ENCODE measurements around the gene TXNDC8.

The TXNDC8 gene

DNA sequence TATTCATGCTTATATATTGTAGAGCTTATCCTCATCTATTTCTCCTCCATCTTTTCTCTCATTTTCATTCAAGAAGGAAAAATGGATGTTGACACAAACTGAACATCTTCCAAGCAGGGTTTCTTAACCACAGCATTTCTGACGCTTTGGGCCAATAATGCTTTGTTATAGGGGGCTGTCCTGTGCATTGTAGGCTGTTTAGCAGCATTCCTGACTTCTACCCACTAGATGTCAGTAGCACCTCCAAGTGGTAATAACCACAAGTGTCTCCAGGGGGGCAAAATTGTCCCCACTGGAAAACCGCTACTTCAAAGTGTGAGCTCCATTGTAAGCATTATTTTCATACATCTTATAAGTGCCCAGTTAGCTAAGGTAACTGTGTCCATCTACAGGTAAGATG, 2.6 kb upstream of the TXNDC8 start:
- DNase-seq (ENCODE audit: low read depth in 2 of 2): peak; percentile 45 to 51
- TF ChIP-seq, protein P1, sequence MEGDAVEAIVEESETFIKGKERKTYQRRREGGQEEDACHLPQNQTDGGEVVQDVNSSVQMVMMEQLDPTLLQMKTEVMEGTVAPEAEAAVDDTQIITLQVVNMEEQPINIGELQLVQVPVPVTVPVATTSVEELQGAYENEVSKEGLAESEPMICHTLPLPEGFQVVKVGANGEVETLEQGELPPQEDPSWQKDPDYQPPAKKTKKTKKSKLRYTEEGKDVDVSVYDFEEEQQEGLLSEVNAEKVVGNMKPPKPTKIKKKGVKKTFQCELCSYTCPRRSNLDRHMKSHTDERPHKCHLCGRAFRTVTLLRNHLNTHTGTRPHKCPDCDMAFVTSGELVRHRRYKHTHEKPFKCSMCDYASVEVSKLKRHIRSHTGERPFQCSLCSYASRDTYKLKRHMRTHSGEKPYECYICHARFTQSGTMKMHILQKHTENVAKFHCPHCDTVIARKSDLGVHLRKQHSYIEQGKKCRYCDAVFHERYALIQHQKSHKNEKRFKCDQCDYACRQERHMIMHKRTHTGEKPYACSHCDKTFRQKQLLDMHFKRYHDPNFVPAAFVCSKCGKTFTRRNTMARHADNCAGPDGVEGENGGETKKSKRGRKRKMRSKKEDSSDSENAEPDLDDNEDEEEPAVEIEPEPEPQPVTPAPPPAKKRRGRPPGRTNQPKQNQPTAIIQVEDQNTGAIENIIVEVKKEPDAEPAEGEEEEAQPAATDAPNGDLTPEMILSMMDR (IDR thresholded peaks at IDR 0.05; ENCODE audit: low read depth, low read length): peak; percentile 62
- no peak overlapping the region for H3K4me3 ChIP-seq (replicated peaks in 1 of 2; ENCODE audit: low read depth in 2 of 2, low read length in 2 of 2)

DNA sequence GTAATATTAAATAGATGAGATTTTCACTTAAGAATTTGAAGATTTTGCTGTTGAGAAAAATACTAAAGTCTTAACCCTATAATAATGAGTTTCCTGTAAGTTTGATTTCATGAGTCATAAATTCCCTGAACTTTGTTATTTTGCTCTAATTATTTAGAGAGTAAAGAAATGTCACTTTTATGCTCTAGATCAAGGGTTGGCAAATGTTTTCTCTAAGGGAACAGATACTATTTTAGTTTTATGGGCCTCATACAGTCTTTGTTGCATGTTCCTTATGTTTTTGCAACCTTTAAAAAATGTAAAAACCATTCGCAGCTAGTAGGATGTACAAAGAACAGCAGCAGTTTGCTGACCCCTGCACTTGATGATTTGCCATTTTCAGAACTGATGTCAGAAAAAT, 480 bp upstream of the TXNDC8 start:
- H3K4me3 ChIP-seq (replicated peaks in 1 of 2; ENCODE audit: low read depth in 2 of 2, low read length in 2 of 2): no peak overlapping the region
- TF ChIP-seq, protein P1 (IDR thresholded peaks at IDR 0.05; ENCODE audit: low read depth, low read length): no peak
- peak in 1 of 2 donors; percentile 9 for DNase-seq (ENCODE audit: low read depth in 2 of 2)

DNA sequence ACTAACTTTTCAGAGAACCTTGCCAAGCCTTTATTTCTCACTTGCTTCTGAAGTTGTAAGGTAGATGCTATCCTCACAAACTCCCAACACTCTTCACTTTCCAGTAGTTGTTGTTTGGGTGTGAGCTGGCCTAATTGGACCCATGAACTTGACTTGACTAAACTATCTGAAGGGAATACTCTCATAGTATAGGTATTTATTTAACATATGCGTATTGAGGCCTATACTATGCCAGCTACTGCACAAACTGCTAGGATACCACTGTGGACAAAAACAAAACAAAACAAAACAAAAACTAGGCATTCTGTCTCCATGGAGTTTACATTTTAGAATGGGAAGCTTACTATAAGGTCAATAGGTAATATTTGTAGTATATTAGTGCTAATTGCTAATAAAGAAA, 1.3 kb downstream of the TXNDC8 start:
- TF ChIP-seq, protein P1 (IDR thresholded peaks at IDR 0.05; ENCODE audit: low read depth, low read length): no peak
- H3K4me3 ChIP-seq (replicated peaks in 1 of 2; ENCODE audit: low read depth in 2 of 2, low read length in 2 of 2): no peak overlapping the region
- DNase-seq (ENCODE audit: low read depth in 2 of 2): no peak

DNA sequence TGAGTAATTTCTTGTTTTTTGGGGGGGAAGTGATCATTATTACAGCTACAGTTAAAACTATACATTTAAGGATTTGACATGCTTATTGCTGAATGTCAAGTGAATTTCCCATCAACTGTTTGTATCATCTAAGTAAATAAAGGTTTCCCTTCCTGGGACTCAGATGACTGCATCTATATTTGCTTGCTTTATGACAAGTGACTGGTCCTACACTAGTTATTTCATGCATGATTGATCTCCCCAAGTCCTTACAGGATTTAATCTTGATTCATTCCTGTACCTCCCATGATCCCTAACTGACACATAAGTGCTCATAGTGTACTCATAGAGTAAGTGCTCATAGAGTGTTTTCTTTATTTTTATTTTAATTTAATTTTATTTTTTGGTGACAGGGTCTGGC, 2.8 kb downstream of the TXNDC8 start:
- no peak overlapping the region for H3K4me3 ChIP-seq (replicated peaks in 1 of 2; ENCODE audit: low read depth in 2 of 2, low read length in 2 of 2)
- TF ChIP-seq, protein P1 (IDR thresholded peaks at IDR 0.05; ENCODE audit: low read depth, low read length): no peak

DNA sequence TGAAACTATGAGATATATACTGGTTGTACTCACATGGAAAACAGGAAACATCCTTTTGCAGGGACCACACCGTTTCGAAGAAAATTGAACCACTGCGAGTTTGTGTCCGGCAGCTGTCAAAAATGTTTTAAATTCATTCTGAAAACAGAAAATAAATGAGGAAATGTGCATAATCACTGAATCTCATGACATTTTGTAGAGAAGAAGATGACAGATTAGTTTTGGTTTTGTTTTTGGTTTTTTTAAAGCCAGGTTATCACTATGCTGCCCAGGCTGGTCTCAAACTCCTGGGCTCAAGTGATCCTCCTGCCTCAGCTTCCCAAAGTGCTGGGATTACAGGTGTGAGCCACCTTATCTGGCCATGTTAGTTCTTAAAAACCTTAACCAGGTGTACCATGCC, 3.5 kb downstream of the TXNDC8 start:
- H3K4me3 ChIP-seq (replicated peaks in 1 of 2; ENCODE audit: low read depth in 2 of 2, low read length in 2 of 2): no peak overlapping the region
- TF ChIP-seq, protein P1 (IDR thresholded peaks at IDR 0.05; ENCODE audit: low read depth, low read length): no peak
- no peak for DNase-seq (ENCODE audit: low read depth in 2 of 2)

More for the DNA sequence above, 2.8 kb downstream of the TXNDC8 start:
- DNase-seq (ENCODE audit: low read depth in 2 of 2): no peak

DNA sequence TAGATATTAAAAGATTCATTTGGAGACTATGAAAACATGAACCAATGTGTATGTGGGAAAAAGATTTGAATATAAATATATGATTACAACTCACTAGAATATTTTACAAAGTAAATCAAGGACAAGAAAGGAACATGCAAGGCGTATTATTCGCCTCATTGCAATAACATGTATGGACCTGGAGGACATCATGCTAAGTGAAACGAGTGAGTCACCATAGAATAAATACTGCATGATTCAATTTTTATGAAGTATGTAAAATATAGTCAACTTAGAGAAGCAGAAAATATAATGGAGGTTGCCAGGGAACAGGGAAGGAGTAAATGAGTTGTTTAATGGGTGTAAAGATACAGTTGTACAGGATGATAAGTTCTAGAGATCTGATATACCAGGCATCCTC, 4.9 kb downstream of the TXNDC8 start:
- TF ChIP-seq, protein P1 (IDR thresholded peaks at IDR 0.05; ENCODE audit: low read depth, low read length): no peak
- no peak for DNase-seq (ENCODE audit: low read depth in 2 of 2)
- no peak overlapping the region for H3K4me3 ChIP-seq (replicated peaks in 1 of 2; ENCODE audit: low read depth in 2 of 2, low read length in 2 of 2)

DNA sequence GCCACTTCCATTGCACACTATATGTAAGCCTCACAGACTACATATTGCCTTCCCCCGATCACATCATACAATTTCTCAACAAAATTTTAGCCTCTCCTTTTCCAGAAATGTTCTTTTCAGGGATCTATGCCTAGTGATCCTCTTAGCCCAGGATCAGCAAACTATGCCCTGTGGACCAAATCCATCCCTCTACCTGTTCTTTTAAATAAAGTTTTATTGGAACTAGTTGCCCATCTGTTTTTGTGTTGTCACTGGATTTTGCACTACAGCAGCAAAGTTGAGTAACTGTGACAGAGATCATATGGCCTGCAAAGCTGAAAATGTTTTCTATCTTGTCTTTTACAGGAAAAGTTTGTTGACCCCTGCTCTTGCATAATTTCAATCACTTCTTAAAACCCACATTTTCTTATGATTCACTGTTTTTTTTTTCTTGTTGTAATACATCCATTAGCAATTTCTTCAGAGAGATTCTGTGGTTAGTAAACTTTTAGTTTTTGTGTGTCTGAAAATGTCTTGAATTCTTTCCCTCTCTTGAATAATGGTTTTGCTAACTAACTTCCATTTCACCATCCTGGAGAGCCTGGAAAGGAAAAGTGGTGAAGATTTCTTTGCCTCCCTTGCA, 7.1 kb downstream of the TXNDC8 start:
- TF ChIP-seq, protein P1 (IDR thresholded peaks at IDR 0.05; ENCODE audit: low read depth, low read length): no peak

More for the DNA sequence above, 7.1 kb downstream of the TXNDC8 start:
- peak; percentile 57 to 59 for DNase-seq (ENCODE audit: low read depth in 2 of 2)
- H3K4me3 ChIP-seq (replicated peaks in 1 of 2; ENCODE audit: low read depth in 2 of 2, low read length in 2 of 2): no peak overlapping the region

All from cardiac fibroblast (primary cell).